HTERT RPE-1 (cell line): Measurements from ENCODE around the gene NDST4.

Experiments used
- in situ Hi-C: fragments of 300-500 bp; cut with MboI; formaldehyde crosslinking; loops from 4 replicates; pipeline ENCODE4 v1.14.3; 2020; ENCODE audit warnings: low sequenced_read_pairs

The NDST4 gene

GRCh38 chr4:114807759-114808404 is 305.5 kb downstream of the NDST4 start:
- in situ Hi-C loops: no loop called here

- in situ Hi-C loops: no loop called here
Measured at GRCh38 chr4:114807357-114807756, 306.1 kb downstream of the NDST4 start.

GRCh38 chr4:114791976-114792375 is 321.4 kb downstream of the NDST4 start:
- in situ Hi-C loops: no loop called here

GRCh38 chr4:114785570-114785969 is 327.9 kb downstream of the NDST4 start:
- in situ Hi-C loops: no loop called here

- in situ Hi-C loops: no loop called here
Measured at GRCh38 chr4:114783215-114783595, 330.2 kb downstream of the NDST4 start.

GRCh38 chr4:114782415-114783214 is 330.8 kb downstream of the NDST4 start:
- in situ Hi-C loops: no loop called here

DNA sequence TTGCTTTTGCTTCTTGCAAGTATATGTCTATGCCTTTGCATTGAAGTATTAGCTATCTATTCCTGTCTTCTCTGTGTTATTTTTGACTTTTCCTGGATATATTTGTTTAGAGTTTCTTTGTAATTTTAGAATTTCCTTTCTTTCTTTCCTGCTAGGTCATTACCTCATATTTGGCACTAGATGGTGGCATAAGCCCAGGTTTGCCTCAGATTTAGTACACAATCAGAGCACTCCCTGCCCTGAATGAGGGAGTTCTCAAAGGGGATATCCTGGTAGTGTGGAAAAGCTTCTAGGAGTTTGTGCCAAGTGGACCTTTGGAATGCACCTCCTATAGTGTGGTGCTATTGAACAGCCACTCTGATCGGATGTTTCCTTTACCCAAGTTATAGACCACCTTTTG is 333.2 kb downstream of the NDST4 start:
- in situ Hi-C loops: no loop called here
